Stimulated activated CD8-positive, alpha-beta memory T cell treated with anti-CD3 and anti-CD28 coated beads, Interleukin-15, amount 100 ng/mL, for 24 hours (primary cell): ENCODE measurements around the gene TMEM181.
"Not testable (repeated sequence)": the region's sequence is repeated elsewhere in the genome, so short reads cannot be mapped to it uniquely, and the experiment has no call there.

Experiments
- DNase-seq: peaks from one replicate; pipeline ENCODE4 v3.0.0-alpha.2; 2020; ENCODE audit warnings: low read depth

The TMEM181 gene

DNA sequence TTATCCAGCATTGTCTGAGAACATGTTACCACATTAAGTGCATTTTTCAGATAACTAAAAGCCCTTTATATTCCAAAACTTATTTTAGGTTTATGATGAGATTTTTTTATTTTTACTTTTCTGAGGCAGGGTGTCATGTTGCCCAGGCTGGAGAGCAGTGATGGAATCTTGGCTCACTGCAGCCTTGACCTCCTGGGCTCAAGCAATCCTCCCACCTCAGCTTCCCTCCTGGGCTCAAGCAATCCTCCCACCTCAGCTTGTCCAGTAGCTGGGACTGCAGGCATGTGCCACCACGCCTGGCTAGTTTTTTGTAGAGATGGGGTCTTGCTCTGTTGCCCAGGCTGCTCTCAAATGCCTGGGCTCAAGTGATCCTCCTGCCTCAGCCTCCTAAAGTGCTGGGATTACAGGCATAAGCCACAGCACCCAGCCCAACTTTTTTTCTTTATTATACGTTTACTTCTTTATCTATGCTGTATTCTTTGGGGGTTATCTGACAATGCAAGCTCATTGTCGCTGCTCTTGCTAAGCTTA is 78.5 kb downstream of the TMEM181 start:
- DNase-seq, result no peak

GRCh38 chr6:158639056-158639455 is 79.2 kb downstream of the TMEM181 start:
- DNase-seq, result no peak

DNA sequence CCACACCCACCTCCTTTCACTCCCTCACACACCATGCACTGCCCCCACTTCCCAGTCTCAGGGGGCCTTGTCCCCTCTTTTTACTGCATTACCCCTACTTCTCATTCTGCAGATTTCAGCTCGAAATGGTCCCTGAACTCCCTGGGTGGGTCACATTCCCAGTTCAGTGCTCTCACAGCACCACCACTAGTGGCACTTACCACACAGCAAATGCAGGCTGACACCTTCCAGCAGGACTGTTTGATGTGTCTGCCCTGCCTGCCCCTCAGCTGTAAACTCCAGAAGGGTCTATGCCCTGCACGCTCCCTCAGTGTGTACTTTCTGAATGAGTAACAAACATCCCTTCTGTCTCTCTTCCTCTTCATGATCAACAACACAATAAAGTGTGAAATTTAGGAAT is 80.6 kb downstream of the TMEM181 start:
- DNase-seq, result no peak

DNA sequence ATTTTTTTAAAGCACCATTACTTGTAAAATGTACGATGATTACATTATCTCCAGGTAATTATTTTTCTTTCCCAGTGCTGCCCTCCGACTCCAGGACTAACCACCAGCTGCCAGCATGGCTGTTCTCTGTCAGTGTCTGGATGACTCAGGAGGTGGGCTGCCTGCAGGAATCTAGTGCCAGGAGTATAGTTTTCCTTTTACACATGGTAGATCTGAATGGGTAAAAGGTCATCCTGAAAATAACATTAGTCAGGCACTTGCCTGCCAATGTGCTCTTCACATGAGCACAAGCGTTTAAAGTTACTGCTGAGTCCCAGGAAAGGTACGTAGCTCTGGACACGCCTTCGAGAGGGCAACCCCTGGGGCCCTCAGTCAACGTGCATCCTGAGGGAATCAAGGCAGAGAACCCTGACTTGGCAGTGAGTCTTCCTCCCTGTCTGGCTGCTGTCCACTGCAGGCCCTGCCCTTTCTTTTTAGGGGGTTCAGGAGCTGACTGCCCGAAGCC is 82.3 kb downstream of the TMEM181 start:
- DNase-seq, result no peak

DNA sequence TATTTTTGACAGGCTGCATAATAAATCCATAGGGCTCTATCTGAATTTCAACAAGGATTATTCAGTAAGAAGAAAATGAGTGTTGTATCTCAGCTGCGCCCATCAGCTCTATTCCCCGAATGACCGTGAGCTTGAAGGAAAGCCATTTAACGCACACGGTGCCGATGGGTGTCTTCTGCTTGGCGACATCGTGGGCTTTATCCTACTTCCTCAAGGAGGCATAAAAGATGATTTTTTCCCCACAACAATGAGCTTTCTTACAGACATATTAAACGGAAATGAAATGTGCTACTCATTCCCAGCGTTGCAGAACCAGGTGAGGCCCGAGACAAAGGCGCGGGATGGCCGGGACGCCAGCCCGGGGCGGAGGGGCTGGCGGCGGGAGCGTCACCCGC is 83.9 kb downstream of the TMEM181 start:
- no peak for DNase-seq

GRCh38 chr6:158644231-158645063 is 84.6 kb downstream of the TMEM181 start, which contains the start of gene DYNLT1:
TSS of gene DYNLT1 (minus strand) at chr6:158644743. CDS start at chr6:158644708, 35 bp downstream.
- DNase-seq, result peak; percentile 85

GRCh38 chr6:158645064-158646022 is 85.5 kb downstream of the TMEM181 start:
- no peak for DNase-seq

DNA sequence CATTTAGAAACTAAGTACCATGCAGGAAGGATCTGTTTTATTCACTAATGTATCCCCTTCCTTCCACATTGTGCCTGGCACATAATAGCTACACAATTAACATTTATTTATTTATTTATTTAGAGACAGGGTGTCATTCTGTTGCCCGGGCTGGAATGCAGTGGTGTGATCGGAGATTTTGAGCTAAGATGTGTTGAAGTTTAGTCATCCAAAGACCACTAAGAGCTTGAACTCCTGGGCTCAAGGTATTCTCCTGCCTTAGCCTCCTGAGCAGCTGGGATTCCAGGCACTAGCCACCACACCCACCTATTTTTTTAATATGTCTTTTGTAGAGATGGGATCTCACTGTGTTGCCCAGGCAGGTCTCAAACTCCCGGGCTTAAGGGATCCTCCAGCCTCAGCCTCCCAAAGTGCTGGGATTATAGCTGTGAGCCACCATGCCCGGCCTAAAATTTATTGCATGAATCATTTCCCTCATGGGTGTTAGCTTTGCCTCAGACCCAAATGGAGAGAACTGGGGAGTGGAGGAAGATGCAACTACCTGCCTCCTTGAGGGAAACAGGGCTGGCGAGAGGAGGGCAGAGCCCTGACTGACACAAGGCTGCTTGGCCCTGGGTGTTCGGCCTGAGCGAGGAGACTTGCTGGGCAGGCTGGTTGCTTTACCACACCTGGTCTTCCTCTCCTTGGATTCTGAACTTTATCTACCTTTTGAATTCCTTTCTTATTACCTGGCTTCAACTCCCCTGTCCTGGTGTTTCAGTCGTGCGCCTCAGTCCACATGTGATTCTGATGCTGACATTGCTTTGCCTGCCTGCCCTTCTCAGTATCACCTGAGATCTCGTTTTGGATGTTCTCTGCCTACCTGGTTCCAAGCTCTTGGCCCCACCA is 86.4 kb downstream of the TMEM181 start:
- DNase-seq, result no peak

DNA sequence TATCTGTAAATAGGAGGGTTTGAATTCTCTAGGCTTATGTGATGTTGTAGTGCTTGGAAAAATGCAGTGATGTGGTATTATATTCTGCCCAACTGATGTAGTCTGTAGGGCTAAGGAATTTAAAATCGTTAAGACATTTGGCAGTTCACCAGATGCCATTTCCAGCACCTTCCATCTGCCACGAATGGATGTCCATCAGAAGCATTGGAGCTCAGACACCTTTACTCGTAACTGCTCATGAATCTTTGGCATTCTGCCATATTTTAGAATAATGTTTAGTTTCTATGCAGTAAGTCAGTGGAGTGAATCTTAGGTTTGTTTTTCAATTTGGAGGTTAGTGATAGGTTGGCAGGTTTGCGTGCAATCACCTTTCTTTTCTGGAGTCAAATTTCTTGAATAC is 87.6 kb downstream of the TMEM181 start:
- DNase-seq, result no peak

DNA sequence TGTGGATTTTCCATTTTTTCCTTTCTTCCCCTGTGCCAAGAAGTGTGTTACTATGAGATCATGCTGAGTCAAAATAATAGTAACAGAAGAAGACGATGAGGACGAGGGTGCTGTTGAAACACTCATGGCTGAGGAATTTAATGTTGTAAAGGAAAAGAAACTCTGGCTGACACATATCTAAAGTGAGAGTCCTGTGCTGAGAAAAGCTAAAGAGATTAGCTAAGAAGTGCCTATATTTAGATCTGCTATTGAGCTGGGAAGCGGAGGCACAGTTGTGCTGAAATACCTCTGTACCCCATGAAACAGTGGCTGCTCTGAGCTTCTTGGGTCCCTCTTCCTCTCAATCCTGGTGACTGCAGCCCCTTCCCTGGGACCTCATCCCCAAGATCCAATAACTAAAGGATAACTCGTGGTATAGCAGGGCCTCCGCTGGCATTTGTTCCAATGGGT is 88.8 kb downstream of the TMEM181 start:
- DNase-seq, result no peak

DNA sequence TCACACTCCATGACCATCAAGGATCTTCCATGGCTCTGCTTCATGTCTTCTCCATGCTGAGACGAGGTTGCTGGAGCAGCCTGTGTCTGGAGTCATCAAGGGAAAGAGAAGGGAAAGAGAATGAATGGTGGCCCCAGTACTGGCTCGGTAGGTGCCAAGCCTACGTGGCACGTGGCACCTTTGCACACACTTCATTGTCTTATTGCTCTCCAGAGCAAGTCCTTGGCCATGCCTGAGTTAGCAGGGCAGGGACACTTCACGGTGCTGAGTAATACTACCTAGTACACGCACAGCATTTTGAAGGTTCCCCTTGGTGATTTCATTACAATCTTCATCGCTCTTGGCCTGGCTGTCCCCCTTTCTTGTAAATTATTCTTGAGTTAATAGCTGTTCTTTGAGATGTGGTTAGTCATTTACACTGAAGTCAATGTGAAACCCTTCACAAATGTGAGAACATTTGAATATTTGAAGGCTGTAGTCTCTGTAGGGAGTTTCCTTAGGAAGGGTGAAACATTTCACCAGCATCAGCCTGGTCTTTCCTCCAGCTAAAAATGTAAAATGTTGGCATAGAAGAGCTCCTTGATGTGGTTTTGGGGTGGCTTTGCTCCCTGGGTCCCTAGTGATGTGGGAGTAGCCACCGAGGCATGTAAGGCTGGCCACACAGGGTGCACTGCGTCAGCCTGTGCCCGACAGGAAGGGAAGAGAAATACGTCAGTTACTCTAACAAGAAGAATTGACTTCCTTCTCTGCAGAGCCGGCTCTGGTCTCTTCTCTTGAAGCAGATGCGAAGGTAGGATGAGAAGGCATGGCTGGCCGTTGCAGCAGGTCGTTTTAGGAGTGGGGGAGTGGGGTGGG is 89.6 kb downstream of the TMEM181 start, which contains the start of gene SYTL3:
TSS of gene SYTL3 (plus strand) at position 766 of the 855 bp plus-strand sequence. CDS start 13,215 bp downstream, outside the sequence.
- DNase-seq, result peak; percentile 47

DNA sequence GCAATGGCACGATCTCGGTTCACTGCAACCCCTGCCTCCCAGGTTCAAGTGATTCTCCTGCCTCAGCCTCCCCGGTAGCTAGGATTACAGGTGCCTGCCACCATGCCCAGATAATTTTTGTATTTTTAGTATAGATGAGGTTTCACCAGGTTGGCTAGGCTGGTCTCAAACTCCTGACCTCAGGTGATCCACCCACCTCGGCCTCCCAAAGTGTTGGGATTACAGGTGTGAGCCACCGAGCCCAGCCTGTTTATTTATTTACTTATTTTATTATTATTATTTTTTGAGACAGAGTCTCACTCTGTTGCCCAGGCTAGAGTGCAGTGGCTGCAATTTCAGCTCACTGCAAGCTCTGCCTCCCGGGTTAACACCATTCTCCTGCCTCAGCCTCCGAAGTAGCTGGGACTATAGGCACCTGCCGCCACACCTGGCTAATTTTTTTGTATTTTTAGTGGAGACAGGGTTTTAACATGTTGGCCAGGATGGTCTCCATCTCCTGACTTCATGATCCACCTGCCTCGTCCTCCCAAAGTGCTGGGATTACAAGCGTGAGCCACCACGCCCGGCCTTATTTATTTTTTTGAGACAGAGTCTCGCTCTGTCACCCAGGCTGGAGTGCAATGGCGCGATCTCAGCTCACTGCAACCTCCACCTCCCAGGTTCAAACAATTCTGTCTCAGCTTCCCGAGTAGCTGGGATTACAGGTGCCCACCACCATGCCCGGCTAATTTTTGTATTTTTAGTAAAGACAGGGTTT is 92.3 kb downstream of the TMEM181 start:
- DNase-seq, result not testable (repeated sequence)

- DNase-seq, result peak; percentile 50
These were observed 93.9 kb downstream of the TMEM181 start for GRCh38 chr6:158653577-158654354.

DNA sequence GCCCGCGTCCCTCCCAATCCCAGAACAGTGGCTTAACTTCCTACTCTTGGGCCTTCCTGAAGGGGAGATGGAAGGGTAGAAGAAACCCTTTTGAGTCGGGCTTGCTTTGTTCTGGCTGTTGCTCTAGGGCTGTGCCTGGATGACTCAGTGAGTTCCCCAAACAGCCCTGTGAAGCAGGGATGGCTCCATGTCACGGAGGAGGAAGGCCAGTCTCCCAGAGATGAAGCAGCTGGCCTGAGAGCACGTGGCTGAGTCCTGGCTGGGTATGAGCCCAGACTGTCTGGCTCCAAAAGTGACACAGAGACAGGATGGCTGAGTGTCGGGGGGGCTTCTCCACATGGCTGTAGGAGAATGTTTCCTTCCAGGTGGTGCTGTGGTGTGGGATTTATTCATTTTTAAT is 94.6 kb downstream of the TMEM181 start:
- no peak for DNase-seq

- DNase-seq, result no peak
These were observed 95.1 kb downstream of the TMEM181 start for GRCh38 chr6:158654960-158655489.

- no peak for DNase-seq
These were observed 95.9 kb downstream of the TMEM181 start for GRCh38 chr6:158655569-158656450.

GRCh38 chr6:158656986-158657385 is 97.1 kb downstream of the TMEM181 start:
- not testable (repeated sequence) for DNase-seq
